ENCODE measurements around the gene INS.

INS gene

GRCh38 chr11:2114430-2115241 lies 46.4 kb downstream of the INS start:
- no peak for DNase-seq (ENCODE audit: low spot score)

GRCh38 chr11:2113776-2114175 lies 47.2 kb downstream of the INS start:
- DNase-seq (ENCODE audit: low spot score): no peak

- no peak for DNase-seq (ENCODE audit: low spot score)
Measured at GRCh38 chr11:2110521-2110920, 50.5 kb downstream of the INS start.
